CD4-positive, CD25-positive, alpha-beta regulatory T cell (primary cell): ENCODE data around the gene GDPD1. TPM values are rescaled to one million over a fixed set of nuclear protein-coding genes. Genes with fewer than 3 reads are reported as not detected.
"Not testable (repeated sequence)": the region's sequence is repeated elsewhere in the genome, so short reads cannot be mapped to it uniquely, and the experiment has no call there.

Source experiments
- ATAC-seq, 2 donors: fragments of 150-1000 bp; cut with Tn5 transposase; one replicate each; pipeline ENCODE4 v1.10.0; 2021; ENCODE audit warnings: low read depth in 2 of 2, moderate number of reproducible peaks in 2 of 2, moderate library complexity in 1 of 2
- DNase-seq, 3 donors: peaks; one replicate each; pipeline versions ENCODE4 v3.0.0 to v3.0.0-alpha.2; 2012 to 2022; ENCODE audit warnings: mixed read lengths in 1 of 3
- H3K27ac ChIP-seq: one replicate; pipeline ENCODE4 v1.7.0; 2013; ENCODE audit warnings: mild to moderate bottlenecking, low read length; ENCODE audit not compliant: insufficient read depth, poor library complexity, severe bottlenecking
- H3K27me3 ChIP-seq: one replicate; pipeline ENCODE4 v1.7.0; 2013; ENCODE audit warnings: low read length; ENCODE audit not compliant: control insufficient read depth, insufficient read depth
- H3K36me3 ChIP-seq: one replicate; pipeline ENCODE4 v1.7.0; 2013; ENCODE audit warnings: mild to moderate bottlenecking, low read length, moderate library complexity; ENCODE audit not compliant: control insufficient read depth, insufficient read depth
- H3K4me1 ChIP-seq: 2 replicates; pipeline ENCODE4 v1.7.0; 2013; ENCODE audit warnings: mild to moderate bottlenecking, low read length; ENCODE audit not compliant: insufficient read depth, control insufficient read depth, poor library complexity, severe bottlenecking
- H3K4me3 ChIP-seq: one replicate; pipeline ENCODE4 v1.7.0; 2013; ENCODE audit warnings: low read depth, mild to moderate bottlenecking, low read length, moderate library complexity
- H3K9me3 ChIP-seq, 2 experiments: 1 replicate in 1 of 2; 2 replicates in 1 of 2; pipeline ENCODE4 v1.7.0; 2013; ENCODE audit warnings: low read length in 2 of 2, mild to moderate bottlenecking in 1 of 2, moderate library complexity in 1 of 2; ENCODE audit not compliant: control insufficient read depth in 2 of 2
- H3K27ac Mint-ChIP-seq, 3 donors: one replicate each; pipeline ENCODE4 v1.8.0; 2020 to 2022; ENCODE audit warnings: mild to moderate bottlenecking in 3 of 3, mixed read lengths in 3 of 3, moderate library complexity in 2 of 3
- H3K27me3 Mint-ChIP-seq: one replicate; pipeline ENCODE4 v1.8.0; 2022; ENCODE audit warnings: mild to moderate bottlenecking, mixed read lengths
- H3K36me3 Mint-ChIP-seq: one replicate; pipeline ENCODE4 v1.8.0; 2020; ENCODE audit warnings: mixed read lengths
- H3K4me1 Mint-ChIP-seq, 4 donors: one replicate each; pipeline ENCODE4 v1.8.0; 2020 to 2022; ENCODE audit warnings: mixed read lengths in 4 of 4, mild to moderate bottlenecking in 1 of 4
- H3K4me3 Mint-ChIP-seq, 4 donors: one replicate each; pipeline ENCODE4 v1.8.0; 2020 to 2022; ENCODE audit warnings: mild to moderate bottlenecking in 4 of 4, mixed read lengths in 4 of 4, moderate library complexity in 3 of 4
- H3K9me3 Mint-ChIP-seq, 7 donors: one replicate each; pipeline ENCODE4 v1.8.0; 2020 to 2022; ENCODE audit warnings: mixed read lengths in 7 of 7, mild to moderate bottlenecking in 3 of 7, moderate library complexity in 2 of 7
- polyA plus RNA-seq, 4 donors: library from polyadenylated mRNA; unstranded; fragments of 300-500 nt; fragmentation: Illumina TruSeq; gene quantifications; one replicate each; pipeline ENCODE4 v1.2.3, GENCODE V29; 2021
- total RNA-seq: library from RNA; stranded (reverse); gene quantifications from one replicate; pipeline ENCODE4 v1.2.3, GENCODE V29; 2022

The GDPD1 gene
- total and polyA plus RNA-seq, 5 donors from 2014 or later: 1.7 to 3.3 (median 2.9) TPM

- Mint-ChIP-seq H3K9me3 (peaks cover 0 to 5% (median 0%) of the 10 kb centered on the region in 7 donors), H3K36me3 (no peaks in the 10 kb centered on the region), H3K4me1 (peaks cover 0 to 3% (median 1%) of the 10 kb centered on the region in 4 donors), H3K27me3 (peaks cover 15% of the 10 kb centered on the region), H3K27ac (no peak overlapping the region), H3K4me3 (no peak overlapping the region)
- Histone ChIP-seq H3K27ac (no peak overlapping the region), H3K4me1 (no peaks in the 10 kb centered on the region), H3K36me3 (no peaks in the 10 kb centered on the region), H3K9me3 (no peaks in the 10 kb centered on the region), H3K27me3 (peaks cover 2% of the 10 kb centered on the region), H3K4me3 (no peak overlapping the region)
- DNase-seq: no peak
- ATAC-seq: no peak
These were observed 79.2 kb downstream of the GDPD1 start for GRCh38 chr17:59299400-59300092.

GRCh38 chr17:59300941-59301340, 80.6 kb downstream of the GDPD1 start:
- DNase-seq (no peak), ATAC-seq (no peak)
- Mint-ChIP-seq H3K9me3 (peaks cover 0 to 5% (median 0%) of the 10 kb centered on the region in 7 donors), H3K27ac (no peak overlapping the region), H3K4me1 (peaks cover 0 to 4% (median 1%) of the 10 kb centered on the region in 4 donors), H3K4me3 (no peak overlapping the region), H3K27me3 (peaks cover 15% of the 10 kb centered on the region), H3K36me3 (no peaks in the 10 kb centered on the region)
- Histone ChIP-seq H3K27me3 (peaks cover 4% of the 10 kb centered on the region), H3K27ac (no peak overlapping the region), H3K36me3 (no peaks in the 10 kb centered on the region), H3K4me3 (no peak overlapping the region), H3K9me3 (no peaks in the 10 kb centered on the region), H3K4me1 (no peaks in the 10 kb centered on the region)

- Histone ChIP-seq H3K4me3 (no peak overlapping the region), H3K9me3 (no peaks in the 10 kb centered on the region), H3K4me1 (no peaks in the 10 kb centered on the region), H3K27me3 (peaks cover 2% of the 10 kb centered on the region), H3K36me3 (no peaks in the 10 kb centered on the region), H3K27ac (no peak overlapping the region)
- Mint-ChIP-seq H3K27ac (no peak overlapping the region), H3K36me3 (no peaks in the 10 kb centered on the region), H3K9me3 (peaks cover 0 to 5% (median 0%) of the 10 kb centered on the region in 7 donors), H3K27me3 (peaks cover 11% of the 10 kb centered on the region), H3K4me1 (peaks cover 0 to 3% (median 1%) of the 10 kb centered on the region in 4 donors), H3K4me3 (no peak overlapping the region)
- no peak for DNase-seq
- ATAC-seq: no peak
These were observed 84.5 kb downstream of the GDPD1 start for GRCh38 chr17:59304811-59305210.

DNA sequence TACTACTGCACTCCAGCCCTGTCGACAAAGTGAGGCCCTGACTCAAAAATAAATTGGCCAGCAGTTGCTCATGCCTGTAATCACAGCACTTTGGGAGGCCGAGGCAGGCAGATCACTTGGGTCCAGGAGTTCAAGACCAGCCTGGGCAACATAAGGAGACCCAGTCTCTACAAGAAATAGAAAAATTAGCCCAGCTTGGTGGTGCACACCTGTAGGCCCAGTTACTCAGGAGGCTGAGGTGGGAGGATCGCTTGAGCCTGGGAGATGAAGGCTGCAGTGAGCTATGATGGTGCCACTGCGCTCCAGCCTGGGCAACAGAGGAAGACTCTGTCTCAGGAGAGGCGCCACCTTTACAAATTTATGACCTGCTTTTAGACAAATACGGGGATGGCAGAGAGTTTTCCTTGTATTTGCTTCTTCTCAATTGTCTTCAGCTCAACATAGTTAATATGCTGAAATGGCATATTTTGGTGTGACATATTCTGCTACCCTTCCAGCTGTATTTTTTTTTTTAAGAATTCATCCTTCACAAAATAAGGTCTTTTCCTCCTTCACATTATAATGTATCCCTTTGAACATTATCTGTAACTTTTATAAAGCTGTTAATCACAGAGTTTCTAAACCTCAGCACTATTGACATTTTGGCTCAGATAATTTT, 90.1 kb downstream of the GDPD1 start:
- Mint-ChIP-seq H3K9me3 (peaks cover 0 to 1% (median 0%) of the 10 kb centered on the region in 7 donors), H3K4me1 (peaks cover 0 to 4% (median 3%) of the 10 kb centered on the region in 4 donors), H3K27ac (peak overlapping the region in 1 of 3 donors; percentile 9), H3K4me3 (no peak overlapping the region), H3K27me3 (peaks cover 4% of the 10 kb centered on the region), H3K36me3 (no peaks in the 10 kb centered on the region)
- no peak for ATAC-seq
- H3K4me1 ChIP-seq: no peaks in the 10 kb centered on the region
- no peaks in the 10 kb centered on the region for H3K27me3 ChIP-seq
- no peak overlapping the region for H3K27ac ChIP-seq
- no peaks in the 10 kb centered on the region for H3K36me3 ChIP-seq
- H3K4me3 ChIP-seq: no peak overlapping the region
- no peaks in the 10 kb centered on the region for H3K9me3 ChIP-seq
- DNase-seq: no peak

- H3K9me3 Mint-ChIP-seq: peaks cover 0 to 1% (median 0%) of the 10 kb centered on the region in 7 donors
- Histone ChIP-seq H3K4me3 (no peak overlapping the region), H3K27ac (no peak overlapping the region), H3K27me3 (no peaks in the 10 kb centered on the region), H3K4me1 (no peaks in the 10 kb centered on the region), H3K9me3 (no peaks in the 10 kb centered on the region), H3K36me3 (no peaks in the 10 kb centered on the region)
- no peak overlapping the region for H3K4me3 Mint-ChIP-seq
- peaks cover 4% of the 10 kb centered on the region for H3K27me3 Mint-ChIP-seq
- ATAC-seq (peak; percentile 81 to 89), DNase-seq (peak; percentile 23 to 80 (median 72))
- H3K27ac Mint-ChIP-seq: peak overlapping the region in 1 of 3 donors; percentile 9
- H3K36me3 Mint-ChIP-seq: no peaks in the 10 kb centered on the region
- peaks cover 0 to 4% (median 3%) of the 10 kb centered on the region in 4 donors for H3K4me1 Mint-ChIP-seq
These were observed 90.7 kb downstream of the GDPD1 start for GRCh38 chr17:59311051-59311468.

DNA sequence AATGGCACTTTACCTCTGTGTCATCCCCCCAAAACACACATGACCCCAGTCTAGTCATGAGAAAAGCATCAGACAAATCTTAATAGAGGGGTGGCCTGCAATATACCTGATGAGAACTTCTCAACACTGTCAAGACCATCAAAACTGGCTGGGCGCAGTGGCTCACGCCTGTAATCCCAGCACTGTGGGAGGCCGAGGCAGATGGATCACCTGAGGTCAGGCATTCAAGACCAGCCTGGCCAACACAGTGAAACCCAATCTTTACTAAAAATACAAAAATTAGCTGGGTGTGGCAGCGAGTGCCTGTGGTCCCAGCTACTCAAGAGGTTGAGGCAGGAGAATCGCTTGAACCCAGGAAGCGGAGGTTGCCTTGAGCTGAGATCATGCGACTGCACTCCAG, 91.2 kb downstream of the GDPD1 start:
- not testable (repeated sequence) for H3K4me3 ChIP-seq

GRCh38 chr17:59315866-59316265, 95.6 kb downstream of the GDPD1 start:
- Mint-ChIP-seq H3K27ac (no peak overlapping the region), H3K4me1 (peaks cover 0 to 3% (median 1%) of the 10 kb centered on the region in 4 donors), H3K36me3 (no peaks in the 10 kb centered on the region), H3K27me3 (peaks cover 8% of the 10 kb centered on the region), H3K4me3 (no peak overlapping the region), H3K9me3 (peaks cover 0 to 1% (median 0%) of the 10 kb centered on the region in 7 donors)
- H3K27me3 ChIP-seq: no peaks in the 10 kb centered on the region
- no peaks in the 10 kb centered on the region for H3K9me3 ChIP-seq
- no peak for ATAC-seq
- H3K36me3 ChIP-seq: no peaks in the 10 kb centered on the region
- no peak for DNase-seq
- no peaks in the 10 kb centered on the region for H3K4me1 ChIP-seq
- H3K27ac ChIP-seq: no peak overlapping the region
- no peak overlapping the region for H3K4me3 ChIP-seq

More for the DNA sequence above, 91.2 kb downstream of the GDPD1 start:
- H3K9me3 Mint-ChIP-seq, H3K27ac Mint-ChIP-seq, H3K36me3 Mint-ChIP-seq, H3K4me1 Mint-ChIP-seq, H3K9me3 ChIP-seq, DNase-seq, H3K4me1 ChIP-seq, H3K4me3 Mint-ChIP-seq, H3K27ac ChIP-seq, H3K27me3 Mint-ChIP-seq, H3K36me3 ChIP-seq, H3K27me3 ChIP-seq, ATAC-seq: not testable (repeated sequence)
